H1 (cell line): Measurements from ENCODE around the gene DUOXA2. TPM values are rescaled to one million over a fixed set of nuclear protein-coding genes. Genes with fewer than 3 reads are reported as not detected.

Experiments
- CEBPB ChIP-seq: IDR thresholded peaks from 2 replicates; pipeline ENCODE4 v1.6.1; 2012; ENCODE audit warnings: low read depth, low read length
- CHD7 ChIP-seq: fragments of 300-600 bp; sonication (generic); IDR thresholded peaks from 2 replicates; pipeline ENCODE4 v1.7.1; 2012; ENCODE audit warnings: low read length, moderate library complexity, mild to moderate bottlenecking, inconsistent platforms; ENCODE audit not compliant: insufficient replicate concordance
- CTCF ChIP-seq, 3 experiments: IDR thresholded peaks; 1 replicate in 2 of 3; 2 replicates in 1 of 3; pipeline versions ENCODE4 v1.5.1 to v1.6.1; 2011; ENCODE audit warnings: low read length in 3 of 3, mild to moderate bottlenecking in 3 of 3, inconsistent platforms in 2 of 3, low read depth in 1 of 3, moderate library complexity in 1 of 3; ENCODE audit not compliant: insufficient read depth in 1 of 3; ENCODE audit errors: control extremely low read depth in 1 of 3
- JUND ChIP-seq: IDR thresholded peaks from 2 replicates; pipeline ENCODE4 v1.6.1; 2011; ENCODE audit warnings: mild to moderate bottlenecking, improper control_type of control experiment, low read length
- KDM1A ChIP-seq: fragments of 200-600, 300-600 bp; sonication (generic); IDR thresholded peaks from 2 replicates; pipeline ENCODE4 v1.7.1; 2016; ENCODE audit warnings: mild to moderate bottlenecking, low read length, borderline replicate concordance
- PHF8 ChIP-seq: fragments of 200-600 bp; sonication (generic); conservative IDR thresholded peaks from 2 replicates; pipeline ENCODE4 v1.7.1; 2012; ENCODE audit warnings: low read depth, mild to moderate bottlenecking, inconsistent platforms, low read length, moderate library complexity
- RBBP5 ChIP-seq: IDR thresholded peaks from 2 replicates; pipeline ENCODE4 v1.7.1; 2012; ENCODE audit warnings: low read depth, mild to moderate bottlenecking, inconsistent platforms, low read length, moderate library complexity, borderline replicate concordance
- RXRA ChIP-seq: IDR thresholded peaks from 2 replicates; pipeline ENCODE4 v1.6.1; 2011; ENCODE audit warnings: low read depth, mild to moderate bottlenecking, low read length, moderate library complexity; ENCODE audit not compliant: insufficient read depth
- SUZ12 ChIP-seq: fragments of 200-600 bp; sonication (generic); IDR thresholded peaks from 2 replicates; pipeline ENCODE4 v1.6.1; 2012; ENCODE audit warnings: mild to moderate bottlenecking, inconsistent platforms, low read length, moderate library complexity, mixed read lengths
- polyA plus RNA-seq, 7 experiments: library from polyadenylated mRNA; depleted of rRNA in 3 of 7; stranded (reverse) in 5 of 7; unstranded in 2 of 7; fragments of >200 nt in 5 of 7; fragments of 200-250 nt in 2 of 7; gene quantifications; 1 replicate in 5 of 7; 2 replicates in 1 of 7; 4 replicates in 1 of 7; pipeline versions ENCODE4 v1.2.1 to v1.2.3, GENCODE V29; 2011 to 2013; ENCODE audit warnings: missing spikeins in 2 of 7, mixed read lengths in 2 of 7
- total RNA-seq: library from RNA; stranded (reverse); fragmentation: NEBNext Ultra II Directional; extraction: Animal tissue kit (Norgen Biotek cat#: 25700); gene quantifications from 2 replicates; pipeline ENCODE4 v1.2.1, GENCODE V29; 2021

Gene DUOXA2
- total and polyA plus RNA-seq, 2 of the 8 experiments (the other 6 are each of a cell fraction or from before 2014, with no cell fraction given), result 0.05 TPM; not detected in 1

- no peak for TF ChIP-seq CHD7
- TF ChIP-seq JUND, result no peak
- TF ChIP-seq PHF8, result no peak
- no peak for TF ChIP-seq RXRA
- no peak for TF ChIP-seq KDM1A
- no peak for TF ChIP-seq RBBP5
- TF ChIP-seq SUZ12, result no peak
- no peak for TF ChIP-seq CEBPB
- TF ChIP-seq CTCF (IDR thresholded peaks at IDR 0.05; ENCODE audit: control extremely low read depth in 1 of 3, insufficient read depth in 1 of 3, low read depth in 1 of 3, low read length in 3 of 3), result no peak
Measured at GRCh38 chr15:45121020-45121419, 6.9 kb downstream of the DUOXA2 start (continued).
